ENCODE data around the gene RAD51B. TPM values are rescaled to one million over a fixed set of nuclear protein-coding genes. Genes with fewer than 3 reads are reported as not detected.

The RAD51B gene
- total and polyA plus RNA-seq, 2 donors (not counting 1 experiment from before 2014, with no cell fraction given): 4.6 to 16.3 TPM

DNA sequence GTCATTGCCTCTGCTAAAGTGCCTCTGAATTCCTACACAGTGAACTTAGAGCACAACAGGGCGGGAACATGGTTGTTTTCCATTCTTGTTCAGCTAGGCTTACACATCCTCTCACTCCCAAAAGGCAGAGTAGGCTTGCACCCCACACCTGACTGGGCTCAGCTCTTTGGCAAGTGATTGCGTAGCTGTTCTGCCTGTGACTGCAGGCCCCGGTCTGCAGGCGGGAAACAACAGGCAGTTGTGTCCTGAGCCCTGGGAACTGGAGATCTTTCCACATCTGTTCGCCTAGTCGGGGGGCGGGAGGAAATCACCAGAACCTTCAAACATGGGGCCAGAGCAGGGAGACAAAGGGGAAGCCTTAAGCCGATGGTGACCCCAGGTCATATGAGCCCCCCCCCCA lies 698.6 kb downstream of the RAD51B start:
- Histone ChIP-seq H3K4me3 (replicated peaks in 1 of 4; ENCODE audit: control extremely low read depth in 1 of 4, insufficient read depth in 1 of 4, low read depth in 3 of 4, low read length in 4 of 4) (no peak overlapping the region), H3K27me3 (ENCODE audit: control insufficient read depth, insufficient read depth, low read length) (no peaks in the 10 kb centered on the region), H3K27ac (ENCODE audit: insufficient read depth, low read length) (no peak overlapping the region), H3K36me3 (ENCODE audit: control insufficient read depth, insufficient read depth, low read length) (no peaks in the 10 kb centered on the region), H4K20me1 (ENCODE audit: control insufficient read depth, extremely low read depth, insufficient read depth, low read length) (no peaks in the 10 kb centered on the region), H3K79me2 (ENCODE audit: control insufficient read depth, insufficient read depth, low read length) (no peaks in the 10 kb centered on the region), H2AFZ (ENCODE audit: low read length) (no peak overlapping the region), H3K4me1 (ENCODE audit: control insufficient read depth, extremely low read depth, insufficient read depth, low read length) (peaks cover 13% of the 10 kb centered on the region), H3K9me3 (ENCODE audit: control insufficient read depth, insufficient read depth, low read depth, low read length) (no peaks in the 10 kb centered on the region), H3K9ac (ENCODE audit: insufficient read depth, low read length) (no peak overlapping the region), H3K4me2 (ENCODE audit: extremely low read depth, insufficient read depth, low read length) (no peak overlapping the region)
- DNase-seq (ENCODE audit: low read depth in 2 of 2): no peak
- TF ChIP-seq EZH2 (IDR thresholded peaks at IDR 0.05; ENCODE audit: low read length, missing control alignments): no peak
- TF ChIP-seq CTCF (conservative IDR thresholded peaks at IDR 0.05 in 1 of 2, IDR thresholded peaks at IDR 0.05 in 1 of 2; ENCODE audit: low read depth in 1 of 2, low read length in 2 of 2): no peak

DNA sequence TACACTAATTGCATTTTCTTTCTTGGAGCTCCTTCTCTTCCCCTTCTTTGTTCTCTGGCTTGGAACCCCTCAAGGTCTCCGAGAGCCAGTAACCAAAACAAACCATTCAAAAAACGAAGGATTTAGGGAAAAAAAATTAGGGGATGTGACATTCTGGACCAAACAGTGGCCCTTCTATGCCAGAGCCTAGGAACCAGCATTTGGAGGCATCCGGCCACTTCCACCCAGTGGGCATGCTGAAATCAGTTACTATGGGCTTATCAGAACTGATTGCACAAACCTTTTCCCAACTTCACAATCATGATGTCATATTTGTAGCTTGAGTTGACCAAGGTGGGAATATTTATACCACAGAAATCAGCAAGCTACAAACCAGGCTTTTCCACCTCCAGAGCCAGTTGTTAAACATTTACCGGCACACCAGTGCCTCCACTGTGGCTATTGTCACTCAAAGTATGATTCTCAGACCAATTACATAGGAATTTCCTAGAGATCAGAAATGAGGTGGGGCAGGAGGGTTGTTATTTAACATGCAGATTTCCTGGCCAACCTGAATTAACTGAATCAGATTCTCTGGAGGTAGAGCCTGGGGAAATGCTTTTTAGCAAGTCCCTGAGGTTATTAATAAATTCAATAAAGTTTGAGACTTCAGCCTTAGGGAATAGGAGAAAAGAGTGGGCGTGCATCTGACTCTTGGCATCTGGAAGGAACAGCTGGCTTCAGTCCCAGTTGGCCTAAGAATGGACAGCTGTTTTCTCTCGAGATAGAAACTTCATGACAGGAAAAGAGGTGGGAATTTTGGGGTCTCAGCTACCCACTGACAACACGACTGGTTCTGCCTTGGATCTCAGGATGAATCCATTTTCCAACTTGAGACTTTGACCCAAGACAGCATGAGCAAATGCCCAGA lies 699.4 kb downstream of the RAD51B start:
- Histone ChIP-seq H3K79me2 (ENCODE audit: control insufficient read depth, insufficient read depth, low read length) (no peaks in the 10 kb centered on the region), H3K4me2 (ENCODE audit: extremely low read depth, insufficient read depth, low read length) (no peak overlapping the region), H4K20me1 (ENCODE audit: control insufficient read depth, extremely low read depth, insufficient read depth, low read length) (no peaks in the 10 kb centered on the region), H3K9ac (ENCODE audit: insufficient read depth, low read length) (no peak overlapping the region), H3K4me1 (ENCODE audit: control insufficient read depth, extremely low read depth, insufficient read depth, low read length) (peaks cover 19% of the 10 kb centered on the region), H3K27ac (ENCODE audit: insufficient read depth, low read length) (no peak overlapping the region), H3K36me3 (ENCODE audit: control insufficient read depth, insufficient read depth, low read length) (no peaks in the 10 kb centered on the region), H2AFZ (ENCODE audit: low read length) (no peak overlapping the region), H3K27me3 (ENCODE audit: control insufficient read depth, insufficient read depth, low read length) (no peaks in the 10 kb centered on the region), H3K9me3 (ENCODE audit: control insufficient read depth, insufficient read depth, low read depth, low read length) (no peaks in the 10 kb centered on the region), H3K4me3 (replicated peaks in 1 of 4; ENCODE audit: control extremely low read depth in 1 of 4, insufficient read depth in 1 of 4, low read depth in 3 of 4, low read length in 4 of 4) (no peak overlapping the region)
- TF ChIP-seq CTCF (conservative IDR thresholded peaks at IDR 0.05 in 1 of 2, IDR thresholded peaks at IDR 0.05 in 1 of 2; ENCODE audit: low read depth in 1 of 2, low read length in 2 of 2) (no peak), EZH2 (IDR thresholded peaks at IDR 0.05; ENCODE audit: low read length, missing control alignments) (no peak)
- peak in 1 of 2 donors; percentile 69 for DNase-seq (ENCODE audit: low read depth in 2 of 2)

- H4K20me1 ChIP-seq (ENCODE audit: control insufficient read depth, extremely low read depth, insufficient read depth, low read length): no peaks in the 10 kb centered on the region
- H3K36me3 ChIP-seq (ENCODE audit: control insufficient read depth, insufficient read depth, low read length): no peaks in the 10 kb centered on the region
- no peak overlapping the region for H3K27ac ChIP-seq (ENCODE audit: insufficient read depth, low read length)
- no peak overlapping the region for H3K4me2 ChIP-seq (ENCODE audit: extremely low read depth, insufficient read depth, low read length)
- peaks cover 23% of the 10 kb centered on the region for H3K4me1 ChIP-seq (ENCODE audit: control insufficient read depth, extremely low read depth, insufficient read depth, low read length)
- H3K79me2 ChIP-seq (ENCODE audit: control insufficient read depth, insufficient read depth, low read length): no peaks in the 10 kb centered on the region
- TF ChIP-seq CTCF (conservative IDR thresholded peaks at IDR 0.05 in 1 of 2, IDR thresholded peaks at IDR 0.05 in 1 of 2; ENCODE audit: low read depth in 1 of 2, low read length in 2 of 2) (no peak), EZH2 (IDR thresholded peaks at IDR 0.05; ENCODE audit: low read length, missing control alignments) (no peak)
- H2AFZ ChIP-seq (ENCODE audit: low read length): no peak overlapping the region
- H3K27me3 ChIP-seq (ENCODE audit: control insufficient read depth, insufficient read depth, low read length): no peaks in the 10 kb centered on the region
- H3K9ac ChIP-seq (ENCODE audit: insufficient read depth, low read length): no peak overlapping the region
- no peaks in the 10 kb centered on the region for H3K9me3 ChIP-seq (ENCODE audit: control insufficient read depth, insufficient read depth, low read depth, low read length)
- no peak for DNase-seq (ENCODE audit: low read depth in 2 of 2)
- no peak overlapping the region for H3K4me3 ChIP-seq (replicated peaks in 1 of 4; ENCODE audit: control extremely low read depth in 1 of 4, insufficient read depth in 1 of 4, low read depth in 3 of 4, low read length in 4 of 4)
Measured at GRCh38 chr14:68519671-68520187, 700.1 kb downstream of the RAD51B start.
